K562 treated with DMSO at 1 percent for 48 hours (cell line): Measurements from ENCODE around the gene SMIM34. TPM values are rescaled to one million over a fixed set of nuclear protein-coding genes. Genes with fewer than 3 reads are reported as not detected.

ENCODE experiments used
- total RNA-seq: library from RNA; unstranded; fragments of 300-600 nt; gene quantifications from 2 replicates; pipeline ENCODE4 v1.2.3, GENCODE V29; 2022; ENCODE audit warnings: low replicate concordance; ENCODE audit errors: extremely low read depth

Gene SMIM34
- total RNA-seq, result not detected in 2 replicates

GRCh38 chr21:34423805-34424204, at the start of gene SMIM34:
Gene SMIM34, minus strand, starts transcription at chr21:34423951. Its CDS starts 112 bp downstream, at chr21:34423839.

GRCh38 chr21:34374940-34375618, 48.7 kb downstream of the SMIM34 start, which contains the start of gene SMIM11:
Gene SMIM11, plus strand, starts transcription at chr21:34375507. Its CDS starts 3,998 bp downstream, at chr21:34379505.

Other genes starting within 250 kb of the SMIM34 start
- not detected in 2 replicates for gene KCNE2, start 59.9 kb downstream of the SMIM34 start, total RNA-seq
- gene SMIM11, start 48.4 kb downstream of the SMIM34 start, total RNA-seq, result not detected in 2 replicates
- gene KCNE1, start 88.3 kb upstream of the SMIM34 start, total RNA-seq, result not detected in 2 replicates
- not detected in 2 replicates for gene RCAN1, start 191.2 kb upstream of the SMIM34 start, total RNA-seq
- not detected in 2 replicates for gene CLIC6, start 245.0 kb upstream of the SMIM34 start, total RNA-seq